GM12801 (cell line): ENCODE measurements around the gene SMIM7.

ENCODE experiments used
- TF ChIP-seq, protein P1 (sequence below): IDR thresholded peaks from one replicate; pipeline ENCODE4 v1.5.1; 2011; ENCODE audit warnings: control low read depth; ENCODE audit not compliant: insufficient read length; ENCODE audit errors: extremely low read depth

The SMIM7 gene

DNA sequence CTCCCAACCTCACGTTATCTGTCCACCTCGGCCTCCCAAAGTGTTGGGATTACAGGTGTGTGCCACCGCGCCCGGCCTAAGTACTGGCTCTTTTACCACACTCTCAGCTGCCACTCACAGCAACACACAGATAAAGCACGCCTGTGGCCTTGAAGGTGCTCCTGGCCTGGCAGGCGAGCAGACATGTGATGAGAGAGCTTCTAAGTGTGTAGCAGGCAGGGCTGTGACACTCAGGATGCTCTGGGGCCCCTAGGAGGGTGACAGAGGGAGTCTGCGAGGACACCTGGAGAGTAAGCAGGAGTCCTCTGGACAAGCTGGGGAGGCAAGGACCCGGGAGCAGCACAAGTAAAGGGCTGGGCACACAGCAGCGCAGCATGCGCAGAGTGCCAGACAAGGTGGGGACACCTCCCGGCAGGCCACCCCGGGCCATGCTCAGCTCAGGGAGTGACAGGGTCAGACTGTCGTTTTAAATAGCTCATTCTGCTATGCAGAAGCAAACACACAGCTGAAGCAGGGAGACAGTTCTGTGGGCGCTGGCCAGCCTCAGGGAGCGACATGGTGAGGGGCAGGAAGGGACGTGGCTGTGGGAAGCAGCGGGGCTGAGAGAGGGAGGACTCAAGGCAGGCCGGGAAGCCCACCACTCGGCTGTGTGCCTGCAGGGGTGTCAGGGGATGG is 58.4 kb downstream of the SMIM7 start:
- TF ChIP-seq, protein P1, sequence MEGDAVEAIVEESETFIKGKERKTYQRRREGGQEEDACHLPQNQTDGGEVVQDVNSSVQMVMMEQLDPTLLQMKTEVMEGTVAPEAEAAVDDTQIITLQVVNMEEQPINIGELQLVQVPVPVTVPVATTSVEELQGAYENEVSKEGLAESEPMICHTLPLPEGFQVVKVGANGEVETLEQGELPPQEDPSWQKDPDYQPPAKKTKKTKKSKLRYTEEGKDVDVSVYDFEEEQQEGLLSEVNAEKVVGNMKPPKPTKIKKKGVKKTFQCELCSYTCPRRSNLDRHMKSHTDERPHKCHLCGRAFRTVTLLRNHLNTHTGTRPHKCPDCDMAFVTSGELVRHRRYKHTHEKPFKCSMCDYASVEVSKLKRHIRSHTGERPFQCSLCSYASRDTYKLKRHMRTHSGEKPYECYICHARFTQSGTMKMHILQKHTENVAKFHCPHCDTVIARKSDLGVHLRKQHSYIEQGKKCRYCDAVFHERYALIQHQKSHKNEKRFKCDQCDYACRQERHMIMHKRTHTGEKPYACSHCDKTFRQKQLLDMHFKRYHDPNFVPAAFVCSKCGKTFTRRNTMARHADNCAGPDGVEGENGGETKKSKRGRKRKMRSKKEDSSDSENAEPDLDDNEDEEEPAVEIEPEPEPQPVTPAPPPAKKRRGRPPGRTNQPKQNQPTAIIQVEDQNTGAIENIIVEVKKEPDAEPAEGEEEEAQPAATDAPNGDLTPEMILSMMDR: no peak

DNA sequence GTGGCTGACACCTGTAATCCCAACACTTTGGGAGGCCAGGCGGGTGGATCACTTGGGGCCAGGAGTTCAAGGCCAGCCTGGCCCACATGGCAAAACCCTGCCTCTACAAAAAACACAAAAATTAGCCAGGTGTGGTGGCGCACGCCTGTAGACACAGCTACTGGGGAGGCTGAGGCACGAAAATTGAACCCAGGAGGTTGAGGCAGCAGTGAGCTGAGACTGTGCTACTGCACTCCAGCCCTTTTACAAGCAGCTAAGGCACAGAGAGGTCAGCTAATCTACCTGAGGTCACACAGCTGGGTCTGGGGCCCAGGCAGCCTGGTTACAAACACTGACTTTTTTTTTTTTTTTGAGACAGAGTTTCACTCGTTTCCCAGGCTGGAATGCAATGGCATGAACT is 59.1 kb downstream of the SMIM7 start:
- TF ChIP-seq, protein P1: no peak

DNA sequence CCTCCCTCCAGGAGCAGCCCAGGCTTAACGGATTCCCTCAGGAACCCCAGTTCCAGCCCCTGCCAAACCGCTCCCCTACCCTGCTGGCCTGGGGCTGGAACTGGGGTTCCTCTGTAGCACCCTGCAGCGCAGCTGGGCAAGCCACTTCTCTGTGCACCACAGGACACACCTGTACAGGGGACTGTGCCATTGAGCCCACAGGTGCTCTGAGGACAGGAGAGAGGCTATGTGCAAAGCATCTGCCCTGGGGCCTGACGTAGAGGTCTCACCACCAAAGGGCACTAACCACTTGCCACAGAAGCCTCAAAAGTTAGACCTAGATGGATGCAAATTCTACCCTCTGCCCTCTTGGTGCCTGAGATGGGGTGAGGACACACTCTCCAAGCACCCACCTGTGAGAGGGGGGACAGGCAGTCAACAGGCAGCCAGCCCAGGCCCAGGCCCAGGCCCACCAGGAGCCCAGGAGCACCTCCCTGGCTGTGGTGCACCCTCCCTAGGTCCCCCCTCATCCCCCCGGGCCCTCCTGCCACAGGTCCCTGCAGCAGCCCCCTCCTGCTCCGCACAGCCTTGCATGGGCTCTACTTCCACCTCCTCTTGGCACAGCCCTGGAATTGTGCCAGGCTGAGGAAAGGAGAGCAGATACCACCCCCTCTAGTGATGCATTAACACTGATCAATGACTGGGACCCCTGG is 60.1 kb downstream of the SMIM7 start:
- TF ChIP-seq, protein P1: no peak

DNA sequence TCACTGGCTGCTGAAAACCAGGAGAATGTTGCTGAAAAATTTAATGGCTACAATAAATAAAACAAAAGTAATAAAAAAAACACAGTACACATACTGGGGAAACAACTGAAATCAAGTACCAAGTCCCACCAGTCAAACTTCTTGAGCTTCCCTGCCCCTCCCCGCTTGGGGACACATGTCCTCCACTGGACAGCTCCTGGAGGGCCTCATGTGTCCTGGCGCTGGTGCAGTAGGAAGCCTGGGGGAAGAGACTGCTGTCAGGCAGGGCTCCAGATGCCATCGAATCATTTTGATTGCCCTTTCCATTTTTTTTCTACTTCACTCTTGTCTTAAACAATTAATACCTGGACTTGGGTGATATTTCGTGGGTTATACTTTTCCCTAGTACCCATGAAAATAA is 61.1 kb downstream of the SMIM7 start:
- TF ChIP-seq, protein P1: no peak

DNA sequence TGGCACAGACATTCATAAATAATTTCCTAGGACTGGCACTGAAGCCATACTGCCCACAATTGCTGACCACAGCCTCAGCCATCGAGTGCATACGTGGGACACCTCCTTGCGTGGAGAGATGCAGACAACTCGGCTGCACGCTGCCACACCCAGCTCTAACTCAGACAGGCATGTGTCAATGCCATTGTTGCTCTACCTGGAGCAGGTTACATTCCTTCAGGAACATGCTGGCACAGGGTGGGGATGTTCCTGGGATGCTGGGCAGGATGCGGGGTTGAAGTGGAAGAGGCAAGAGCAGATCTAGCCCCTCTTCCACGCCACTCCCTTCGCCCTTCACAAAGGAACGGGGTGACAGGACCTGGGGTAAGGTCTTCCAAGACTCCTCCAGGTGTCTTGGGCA is 63.5 kb downstream of the SMIM7 start:
- TF ChIP-seq, protein P1: no peak
